Measurements from ENCODE around the gene FOXE1. TPM values are rescaled to one million over a fixed set of nuclear protein-coding genes. Genes with fewer than 3 reads are reported as not detected.

FOXE1 gene
- total RNA-seq, 1 experiment from 2014 or later, result not detected

DNA sequence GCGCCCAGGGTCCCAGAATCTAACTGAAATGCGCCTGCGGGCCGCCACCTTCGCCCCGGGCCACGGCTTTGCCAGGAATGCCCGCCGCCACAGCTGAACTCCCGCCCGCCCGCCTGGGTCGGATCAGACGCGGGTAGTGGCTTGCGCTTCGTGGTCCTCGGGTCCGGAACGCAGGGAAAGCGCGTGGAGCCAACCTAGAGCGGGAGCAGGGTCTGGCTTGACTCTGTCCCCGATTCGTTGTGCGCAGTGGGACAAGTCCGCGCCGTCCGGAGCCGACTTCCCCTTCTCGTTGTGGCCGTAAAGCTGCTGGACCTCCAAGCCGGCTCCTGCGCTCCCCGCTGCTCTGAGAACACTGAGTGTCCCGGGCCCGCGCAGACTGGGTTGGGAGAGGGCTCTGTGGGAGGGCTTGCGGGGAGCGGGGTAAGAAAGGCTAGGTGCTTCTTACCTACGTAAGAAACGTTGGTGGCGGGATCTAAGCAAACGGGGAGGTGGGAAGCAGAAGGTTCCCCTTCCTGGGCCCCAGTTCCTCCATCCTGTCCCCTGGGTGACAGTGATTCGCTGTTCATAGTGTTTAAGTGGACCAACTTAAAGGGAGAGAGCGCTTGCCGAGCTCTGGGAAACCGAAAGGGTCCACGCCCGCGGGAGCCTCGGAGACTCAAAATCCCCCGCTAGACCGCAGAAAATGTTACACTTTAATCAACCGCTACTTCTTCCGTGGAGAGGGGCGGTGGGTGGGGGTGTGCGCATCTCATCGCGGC is 4.4 kb upstream of the FOXE1 start:
- Histone ChIP-seq H3K18ac (ENCODE audit: insufficient read length, low read depth, low read length) (peak overlapping the region; percentile 13), H4K5ac (ENCODE audit: insufficient read length, low read depth, low read length) (no peak overlapping the region), H2BK20ac (ENCODE audit: low read depth, low read length, poor library complexity, severe bottlenecking) (no peak overlapping the region), H2AFZ (ENCODE audit: low read length) (no peak overlapping the region), H4K20me1 (ENCODE audit: control insufficient read depth, insufficient read depth, insufficient read length) (no peaks in the 10 kb centered on the region), H2BK120ac (ENCODE audit: low read depth, low read length, poor library complexity, severe bottlenecking) (no peak overlapping the region), H2BK5ac (ENCODE audit: insufficient read length, low read length) (no peak overlapping the region), H3K4ac (ENCODE audit: low read depth, low read length) (no peak overlapping the region), H3K79me1 (ENCODE audit: insufficient read depth, low read depth, low read length, poor library complexity, severe bottlenecking) (no peaks in the 10 kb centered on the region), H3K14ac (ENCODE audit: insufficient read depth, low read length) (no peak overlapping the region; the same call in 1 of the 2 replicates), H3K27me3 (ENCODE audit: insufficient read depth, low read length) (peaks cover 78% of the 10 kb centered on the region), H3K4me2 (ENCODE audit: insufficient read depth, insufficient read length, low read length) (peak overlapping the region; percentile 62), H2BK12ac (ENCODE audit: insufficient read length, low read depth, low read length) (no peak overlapping the region), H2BK15ac (ENCODE audit: low read depth, low read length) (0 out of 2 replicates have a peak overlapping the region, but pooled peaks have one; percentile 24), H3T11ph (ENCODE audit: low read length) (no peak overlapping the region), H3K4me1 (ENCODE audit: insufficient read depth, low read length) (peaks cover 4% of the 10 kb centered on the region; the same call in 1 of the 2 replicates), H3K9ac (ENCODE audit: extremely low read depth, insufficient read length, low read length) (no peak overlapping the region), H3K56ac (ENCODE audit: insufficient read length, low read depth, low read length) (no peak overlapping the region), H3K23ac (ENCODE audit: insufficient read length, low read depth, low read length) (no peak overlapping the region), H3K27ac (ENCODE audit: insufficient read length, low read depth, low read length) (no peak overlapping the region), H4K91ac (ENCODE audit: insufficient read length, low read depth, low read length) (no peak overlapping the region), H3K9me3 (ENCODE audit: control insufficient read depth, low read depth, low read length) (no peaks in the 10 kb centered on the region), H2AK5ac (ENCODE audit: insufficient read length, low read length) (no peak overlapping the region), H4K8ac (replicated peaks; ENCODE audit: insufficient read length, low read depth, low read length) (no peak overlapping the region), H3K23me2 (ENCODE audit: insufficient read length, low read depth, low read length, poor library complexity, severe bottlenecking) (peaks cover 21% of the 10 kb centered on the region), H3K79me2 (ENCODE audit: insufficient read depth, low read length) (no peaks in the 10 kb centered on the region)
- Mint-ChIP-seq H3K4me1 (peaks cover 7 to 28% of the 10 kb centered on the region in 2 experiments; a peak in 3 of 4 replicates), H3K4me3 (peak overlapping the region; percentile 33 to 72), H3K9me3 (no peaks in the 10 kb centered on the region; a peak in 2 of 5 replicates), H3K36me3 (ENCODE audit: insufficient read depth in 1 of 3, low read depth in 3 of 3) (no peaks in the 10 kb centered on the region; a peak in 1 of 7 replicates), H3K27me3 (ENCODE audit: low read depth) (peaks cover 94% of the 10 kb centered on the region), H3K27ac (no peak overlapping the region)
- TF ChIP-seq, protein P1, sequence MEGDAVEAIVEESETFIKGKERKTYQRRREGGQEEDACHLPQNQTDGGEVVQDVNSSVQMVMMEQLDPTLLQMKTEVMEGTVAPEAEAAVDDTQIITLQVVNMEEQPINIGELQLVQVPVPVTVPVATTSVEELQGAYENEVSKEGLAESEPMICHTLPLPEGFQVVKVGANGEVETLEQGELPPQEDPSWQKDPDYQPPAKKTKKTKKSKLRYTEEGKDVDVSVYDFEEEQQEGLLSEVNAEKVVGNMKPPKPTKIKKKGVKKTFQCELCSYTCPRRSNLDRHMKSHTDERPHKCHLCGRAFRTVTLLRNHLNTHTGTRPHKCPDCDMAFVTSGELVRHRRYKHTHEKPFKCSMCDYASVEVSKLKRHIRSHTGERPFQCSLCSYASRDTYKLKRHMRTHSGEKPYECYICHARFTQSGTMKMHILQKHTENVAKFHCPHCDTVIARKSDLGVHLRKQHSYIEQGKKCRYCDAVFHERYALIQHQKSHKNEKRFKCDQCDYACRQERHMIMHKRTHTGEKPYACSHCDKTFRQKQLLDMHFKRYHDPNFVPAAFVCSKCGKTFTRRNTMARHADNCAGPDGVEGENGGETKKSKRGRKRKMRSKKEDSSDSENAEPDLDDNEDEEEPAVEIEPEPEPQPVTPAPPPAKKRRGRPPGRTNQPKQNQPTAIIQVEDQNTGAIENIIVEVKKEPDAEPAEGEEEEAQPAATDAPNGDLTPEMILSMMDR (conservative IDR thresholded peaks at IDR 0.05), result no peak
- DNase-seq, result peak; percentile 46
- WGBS (ENCODE audit: extremely low coverage, insufficient read length, low lambda C conversion rate), result no CpG with 5 or more reads among the region's 61 CpGs
